GM12878 (cell line): ENCODE results near the gene SCP2. TPM values are rescaled to one million over a fixed set of nuclear protein-coding genes. Genes with fewer than 3 reads are reported as not detected.

Experiments
- ATAC-seq: fragments of 200-7000 bp; cut with Tn5 transposase; 3 replicates; pipeline ENCODE4 v1.9.1; 2020; ENCODE audit warnings: mild to moderate bottlenecking, moderate library complexity
- BruUV-seq: library from RNA; stranded (reverse); fragments of 400-500 nt; replicated peaks from 2 replicates; lab custom pipeline; 2021; lab: Mats Ljungman, UMichigan
- CTCF ChIA-PET: fragments of 300-600 bp; sonication (Branson Sonifier 250); formaldehyde crosslinking; extraction: SDS; loops from one replicate; lab custom pipeline; 2021; ENCODE audit warnings: inconsistent platforms; lab: Yijun Ruan, JAX
- POLR2A ChIA-PET: fragments of 350-600 bp; formaldehyde crosslinking; extraction: SDS; loops from one replicate; lab custom pipeline; 2021; ENCODE audit warnings: inconsistent platforms; lab: Charles Lee
- RAD21 ChIA-PET: fragments of 300-600 bp; sonication (Branson Sonifier 250); formaldehyde crosslinking; loops from one replicate; lab custom pipeline; 2023; ENCODE audit warnings: antibody characterized with exemption; ENCODE audit not compliant: unreplicated experiment; lab: Charles Lee
- SMC1A ChIA-PET: fragments of 300-600 bp; sonication (Branson Sonifier 250); formaldehyde crosslinking; loops from one replicate; lab custom pipeline; 2023; ENCODE audit not compliant: unreplicated experiment, uncharacterized antibody; lab: Charles Lee
- DNase-seq: peaks from one replicate; pipeline ENCODE4 v3.0.0-alpha.2; 2011; ENCODE audit warnings: low read depth, low spot score
- FAIRE-seq: peaks from 3 replicates; lab custom pipeline; 2011; peaks lifted over from hg19 to GRCh38; lab: Jason Lieb, UNC
- H2AFZ ChIP-seq: 2 replicates; pipeline ENCODE4 v1.6.0; 2011; ENCODE audit warnings: low read depth, low read length, control low read depth; ENCODE audit not compliant: control insufficient read depth
- H3K27ac ChIP-seq: 2 replicates; pipeline ENCODE4 v1.5.1; 2011; ENCODE audit warnings: control low read depth; ENCODE audit not compliant: control insufficient read depth, insufficient read depth
- H3K27me3 ChIP-seq, 2 experiments: replicated peaks in 1 of 2; 2 replicates each; pipeline versions ENCODE4 v1.6.0 to v1.6.1; 2011; ENCODE audit warnings: low read length in 1 of 2; ENCODE audit not compliant: control insufficient read depth in 2 of 2, insufficient read depth in 2 of 2
- H3K36me3 ChIP-seq, 2 experiments: 2 replicates each; pipeline ENCODE4 v1.5.1; 2011; ENCODE audit warnings: low read length in 1 of 2; ENCODE audit not compliant: control insufficient read depth in 2 of 2, insufficient read depth in 2 of 2
- H3K4me1 ChIP-seq: 2 replicates; pipeline ENCODE4 v1.6.1; 2011; ENCODE audit warnings: mild to moderate bottlenecking, low read length, moderate library complexity, mixed read lengths; ENCODE audit not compliant: control insufficient read depth, insufficient read depth
- H3K4me2 ChIP-seq: 2 replicates; pipeline ENCODE4 v1.6.0; 2011; ENCODE audit warnings: control low read depth; ENCODE audit not compliant: control insufficient read depth, insufficient read depth
- H3K4me3 ChIP-seq: fragments of 200-600 bp; sonication (generic); 2 replicates; pipeline ENCODE4 v1.5.1; 2016
- H3K79me2 ChIP-seq: 2 replicates; pipeline ENCODE4 v1.6.0; 2011; ENCODE audit warnings: low read length; ENCODE audit not compliant: control insufficient read depth, insufficient read depth
- H3K9ac ChIP-seq: 2 replicates; pipeline ENCODE4 v1.8.0; 2011; ENCODE audit warnings: low read length, control low read depth, mixed read lengths; ENCODE audit not compliant: control insufficient read depth, insufficient read depth
- H3K9me3 ChIP-seq: replicated peaks from 3 replicates; pipeline ENCODE4 v1.5.1; 2011; ENCODE audit warnings: mild to moderate bottlenecking, low read length; ENCODE audit not compliant: control insufficient read depth, insufficient read depth
- H4K20me1 ChIP-seq: 2 replicates; pipeline ENCODE4 v1.6.0; 2011; ENCODE audit not compliant: control insufficient read depth, insufficient read depth
- ASH2L ChIP-seq: fragments of 300-600, 200-600 bp; sonication (generic); IDR thresholded peaks from 2 replicates; pipeline ENCODE4 v1.6.1; 2017; ENCODE audit warnings: low read depth, mild to moderate bottlenecking, borderline replicate concordance
- HDGF ChIP-seq: fragments of 450-650 bp; IDR thresholded peaks from 2 replicates; pipeline ENCODE4 v1.6.1; 2016; ENCODE audit warnings: antibody characterized with exemption
- IRF4 ChIP-seq: IDR thresholded peaks from 2 replicates; pipeline ENCODE4 v1.6.1; 2011; ENCODE audit warnings: low read depth, low read length
- MTA2 ChIP-seq: fragments of 450-650 bp; IDR thresholded peaks from 2 replicates; pipeline ENCODE4 v1.6.1; 2016; ENCODE audit warnings: low read depth, mild to moderate bottlenecking, moderate library complexity
- NFYA ChIP-seq: IDR thresholded peaks from 2 replicates; pipeline ENCODE4 v1.6.1; 2011; ENCODE audit warnings: low read depth, mild to moderate bottlenecking, low read length, improper control_type of control experiment, borderline replicate concordance
- RAD21 ChIP-seq: IDR thresholded peaks from 2 replicates; pipeline ENCODE4 v1.6.1; 2011; ENCODE audit warnings: mild to moderate bottlenecking, low read depth, low read length, moderate library complexity; ENCODE audit not compliant: insufficient read depth
- RAD51 ChIP-seq: fragments of 450-650 bp; IDR thresholded peaks from 2 replicates; pipeline ENCODE4 v1.6.1; 2016; ENCODE audit warnings: moderate library complexity, mild to moderate bottlenecking, inconsistent platforms
- RB1 ChIP-seq: fragments of 450-650 bp; formaldehyde crosslinking; IDR thresholded peaks from 2 replicates; pipeline ENCODE4 v1.6.1; 2017; ENCODE audit warnings: mild to moderate bottlenecking, borderline replicate concordance
- RELA ChIP-seq: fragments of 450-650 bp; IDR thresholded peaks from 2 replicates; pipeline ENCODE4 v1.8.0; 2014; ENCODE audit warnings: borderline replicate concordance; ENCODE audit not compliant: partially characterized antibody
- SMC3 ChIP-seq: IDR thresholded peaks from 2 replicates; pipeline ENCODE4 v1.6.1; 2011; ENCODE audit warnings: low read length, improper control_type of control experiment, borderline replicate concordance
- SUZ12 ChIP-seq: fragments of 200-600 bp; sonication (generic); IDR thresholded peaks from one replicate; pipeline ENCODE4 v1.6.1; 2018; ENCODE audit warnings: antibody characterized with exemption, mild to moderate bottlenecking; ENCODE audit not compliant: unreplicated experiment
- TCF12 ChIP-seq: IDR thresholded peaks from 2 replicates; pipeline ENCODE4 v1.6.1; 2011; ENCODE audit warnings: low read depth, mild to moderate bottlenecking, low read length
- YBX1 ChIP-seq: fragments of 450-650 bp; IDR thresholded peaks from 2 replicates; pipeline ENCODE4 v1.6.1; 2016; ENCODE audit warnings: antibody characterized with exemption
- YY1 ChIP-seq: IDR thresholded peaks from 2 replicates; pipeline ENCODE4 v1.6.1; 2011; ENCODE audit warnings: low read depth, mild to moderate bottlenecking, low read length
- WGBS: methylation state at CpG from one replicate; pipeline ENCODE4 v1.1.6; 2016; ENCODE audit warnings: low lambda C conversion rate; ENCODE audit not compliant: insufficient replicate concordance, insufficient coverage; ENCODE audit errors: missing lambda C conversion rate; 5-methylcytosine and 5-hydroxymethylcytosine counted together
- in situ Hi-C: fragments of 300-500 bp; cut with MboI; formaldehyde crosslinking; loops from 9 replicates; pipeline ENCODE4 v1.14.3; 2018; ENCODE audit warnings: mixed read lengths
- intact Hi-C: fragments of 100-400 bp; cut with micrococcal nuclease; formaldehyde crosslinking; loops from one replicate; pipeline ENCODE4 v1.14.2; 2022; ENCODE audit not compliant: unreplicated experiment
- polyA plus RNA-seq, 11 experiments: library from polyadenylated mRNA; depleted of rRNA in 4 of 11; unstranded in 6 of 11; stranded (reverse) in 5 of 11; fragments of >200 nt; fragmentation: Nextera tagmentation in 4 of 11; fragmentation: Illumina TruSeq in 1 of 11; extraction: Ambion mirVana in 4 of 11; extraction: Trizol in 1 of 11; gene quantifications; 1 replicate in 1 of 11; 2 replicates in 10 of 11; pipeline versions ENCODE4 v1.2.1 to v1.2.3, GENCODE V29; 2011 to 2016; ENCODE audit warnings: inconsistent platforms in 2 of 11, missing spikeins in 2 of 11, low read depth in 1 of 11
- total RNA-seq, 4 experiments: library from RNA; depleted of rRNA in 3 of 4; stranded (reverse); fragments of >200 nt in 3 of 4; fragmentation: Illumina TruSeq in 1 of 4; extraction: Trizol in 1 of 4; gene quantifications; 2 replicates each; pipeline versions ENCODE4 v1.2.1 to v1.2.3, GENCODE V29; 2013 to 2021
- TF ChIP-seq, protein P1 (sequence below): IDR thresholded peaks from 2 replicates; pipeline ENCODE4 v1.6.1; 2012; ENCODE audit warnings: low read depth, low read length, improper control_type of control experiment
- TF ChIP-seq, protein P2 (sequence below), 3 experiments: IDR thresholded peaks in 2 of 3; conservative IDR thresholded peaks in 1 of 3; 2 replicates each; pipeline ENCODE4 v1.5.1; 2011; ENCODE audit warnings: low read depth in 3 of 3, low read length in 3 of 3, mild to moderate bottlenecking in 3 of 3, control low read depth in 2 of 3, moderate library complexity in 2 of 3, inconsistent platforms in 1 of 3, mixed read lengths in 1 of 3; ENCODE audit not compliant: control insufficient read depth in 2 of 3, insufficient read depth in 1 of 3; ENCODE audit errors: extremely low read depth in 1 of 3

SCP2 gene
- total and polyA plus RNA-seq, 10 of the 15 experiments (the other 5 are each of a cell fraction or from before 2014, with no cell fraction given): 74.3 to 327 (median 127) TPM

DNA sequence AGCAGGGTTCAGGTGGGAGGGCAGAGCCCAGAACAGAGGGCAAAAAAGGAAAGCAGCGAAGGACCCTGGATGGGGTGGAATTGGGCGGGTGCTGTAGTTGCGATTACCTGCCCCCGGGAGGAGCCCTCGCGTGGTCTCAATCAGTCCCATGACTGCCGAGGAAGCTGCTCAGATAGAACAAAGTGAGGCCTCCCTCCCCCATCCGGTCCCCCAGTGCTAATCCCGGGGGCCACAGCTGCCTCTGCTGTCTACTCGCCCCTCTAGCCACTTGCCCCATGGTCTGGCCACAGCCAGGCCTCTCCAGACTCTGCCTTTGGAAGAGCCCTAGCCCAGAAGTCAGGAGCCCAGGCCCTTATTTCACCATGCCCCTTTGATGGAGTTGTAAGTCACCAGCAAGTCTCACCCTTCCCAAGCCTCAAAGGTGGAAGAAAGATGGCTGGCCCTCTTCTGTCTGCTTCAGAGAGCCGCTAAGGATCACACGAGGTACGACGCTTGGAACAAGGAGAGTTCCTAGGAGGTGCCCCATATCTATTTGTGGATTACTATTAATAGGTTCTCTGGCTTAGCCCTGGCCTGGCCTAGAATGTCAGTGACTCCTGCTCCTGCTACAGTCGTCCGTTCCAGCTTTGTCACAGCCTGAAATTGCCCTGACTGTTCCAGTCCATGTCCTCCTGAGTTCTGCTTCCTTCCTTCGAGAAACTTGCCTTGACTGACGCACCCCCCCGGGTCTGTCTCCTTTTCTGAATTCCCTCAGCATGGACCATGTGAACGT is 22.0 kb upstream of the SCP2 start:
- no peak for FAIRE-seq

More for the DNA sequence above, 22.0 kb upstream of the SCP2 start:
- ATAC-seq (peak; percentile 94), DNase-seq (no peak)
- in situ Hi-C loops: loop anchor here (25.0 kb wide), 1 partner anchor 282 kb away; the partner anchor contains the start of gene CPT2
- TF ChIP-seq YY1: 0 out of 2 replicates have a peak, but pooled peaks have one; percentile 5
- peak; percentile 53 for TF ChIP-seq RAD21
- no peak for TF ChIP-seq HDGF
- TF ChIP-seq SUZ12: no peak
- TF ChIP-seq NFYA: no peak
- TF ChIP-seq, protein P1, sequence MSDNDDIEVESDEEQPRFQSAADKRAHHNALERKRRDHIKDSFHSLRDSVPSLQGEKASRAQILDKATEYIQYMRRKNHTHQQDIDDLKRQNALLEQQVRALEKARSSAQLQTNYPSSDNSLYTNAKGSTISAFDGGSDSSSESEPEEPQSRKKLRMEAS: no peak
- no peak for TF ChIP-seq ASH2L
- no peak for TF ChIP-seq RELA
- TF ChIP-seq, protein P2, sequence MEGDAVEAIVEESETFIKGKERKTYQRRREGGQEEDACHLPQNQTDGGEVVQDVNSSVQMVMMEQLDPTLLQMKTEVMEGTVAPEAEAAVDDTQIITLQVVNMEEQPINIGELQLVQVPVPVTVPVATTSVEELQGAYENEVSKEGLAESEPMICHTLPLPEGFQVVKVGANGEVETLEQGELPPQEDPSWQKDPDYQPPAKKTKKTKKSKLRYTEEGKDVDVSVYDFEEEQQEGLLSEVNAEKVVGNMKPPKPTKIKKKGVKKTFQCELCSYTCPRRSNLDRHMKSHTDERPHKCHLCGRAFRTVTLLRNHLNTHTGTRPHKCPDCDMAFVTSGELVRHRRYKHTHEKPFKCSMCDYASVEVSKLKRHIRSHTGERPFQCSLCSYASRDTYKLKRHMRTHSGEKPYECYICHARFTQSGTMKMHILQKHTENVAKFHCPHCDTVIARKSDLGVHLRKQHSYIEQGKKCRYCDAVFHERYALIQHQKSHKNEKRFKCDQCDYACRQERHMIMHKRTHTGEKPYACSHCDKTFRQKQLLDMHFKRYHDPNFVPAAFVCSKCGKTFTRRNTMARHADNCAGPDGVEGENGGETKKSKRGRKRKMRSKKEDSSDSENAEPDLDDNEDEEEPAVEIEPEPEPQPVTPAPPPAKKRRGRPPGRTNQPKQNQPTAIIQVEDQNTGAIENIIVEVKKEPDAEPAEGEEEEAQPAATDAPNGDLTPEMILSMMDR (IDR thresholded peaks at IDR 0.05 in 2 of 3, conservative IDR thresholded peaks at IDR 0.05 in 1 of 3; ENCODE audit: control insufficient read depth in 2 of 3, extremely low read depth in 1 of 3, insufficient read depth in 1 of 3, low read depth in 3 of 3, low read length in 3 of 3): peak; percentile 55 to 58 (median 56)
- TF ChIP-seq IRF4: no peak
- no peak for TF ChIP-seq TCF12
- no peak for TF ChIP-seq MTA2
- TF ChIP-seq RAD51: no peak
- TF ChIP-seq YBX1: no peak
- TF ChIP-seq RB1: no peak
- peak; percentile 47; the same call in 1 of the 2 replicates for TF ChIP-seq SMC3
- Histone ChIP-seq H3K4me2 (no peak overlapping the region), H3K27ac (no peak overlapping the region), H2AFZ (peak overlapping the region; percentile 59; the same call in 1 of the 2 replicates), H3K9ac (no peak overlapping the region), H3K4me3 (no peak overlapping the region), H3K9me3 (no peaks in the 10 kb centered on the region), H3K27me3 (no peaks in the 10 kb centered on the region), H3K4me1 (no peaks in the 10 kb centered on the region), H4K20me1 (no peaks in the 10 kb centered on the region), H3K36me3 (no peaks in the 10 kb centered on the region; a peak in 1 of 4 replicates), H3K79me2 (no peaks in the 10 kb centered on the region)
- SMC1A ChIA-PET: interaction anchor here (0.6 to 1.6 kb wide), 4 partner anchors 23 to 71 kb away, joined by 3 to 5 read pairs (median 4); no protein-coding TSS in a partner anchor
- intact Hi-C loops: loop anchor here (1.0 kb wide), 1 partner anchor 277 kb away; no protein-coding TSS in a partner anchor
- no TSS peak for BruUV-seq
- POLR2A ChIA-PET: interaction anchor here (0.6 to 1.2 kb wide), 2 partner anchors 17 to 362 kb away, joined by 3 to 4 read pairs; no protein-coding TSS in a partner anchor
- 72% methylated on average over 20 of the region's 20 CpGs for WGBS
- RAD21 ChIA-PET: no interaction called here
- CTCF ChIA-PET: interaction anchor here (0.7 to 2.8 kb wide), 6 partner anchors 12 to 280 kb away, joined by 3 to 17 read pairs (median 3); partner anchors contain the start of gene ECHDC2
